ENCODE measurements around the gene SRP68. TPM values are rescaled to one million over a fixed set of nuclear protein-coding genes. Genes with fewer than 3 reads are reported as not detected.

The SRP68 gene
- polyA plus RNA-seq, 5 donors = 92.3 to 111 (median 101) TPM

GRCh38 chr17:76000755-76001521 is 71.4 kb downstream of the SRP68 start, which contains the start of gene CDK3:
Gene CDK3, plus strand, starts transcription at chr17:76000855. Its CDS starts 571 bp downstream, at chr17:76001426.
- no peak for DNase-seq

- DNase-seq = no peak
These were observed 72.1 kb downstream of the SRP68 start for GRCh38 chr17:76000016-76000754.

GRCh38 chr17:75998327-75998795 is 74.0 kb downstream of the SRP68 start:
- DNase-seq = no peak

GRCh38 chr17:75996665-75997590 is 75.4 kb downstream of the SRP68 start:
- no peak for DNase-seq

GRCh38 chr17:75995385-75995925 is 76.9 kb downstream of the SRP68 start:
- DNase-seq = no peak

- no peak for DNase-seq
These were observed 77.4 kb downstream of the SRP68 start for GRCh38 chr17:75994802-75995370.

GRCh38 chr17:75991396-75991795 is 80.9 kb downstream of the SRP68 start:
- no peak for DNase-seq

Other genes starting within 250 kb of the SRP68 start
- 10 to 100 TPM; 20.7 to 43.6 (median 37.8) TPM for gene UNC13D, start 228.1 kb downstream of the SRP68 start, polyA plus RNA-seq (ENCODE audit: insufficient read depth in 1 of 5, insufficient read length in 5 of 5, low replicate concordance in 1 of 5)
- 10 to 100 TPM; 53.7 to 77.3 (median 74.1) TPM for gene WBP2, start 217.2 kb downstream of the SRP68 start, polyA plus RNA-seq (ENCODE audit: insufficient read depth in 1 of 5, insufficient read length in 5 of 5, low replicate concordance in 1 of 5)
- gene TRIM47, start 193.9 kb downstream of the SRP68 start, polyA plus RNA-seq (ENCODE audit: insufficient read depth in 1 of 5, insufficient read length in 5 of 5, low replicate concordance in 1 of 5) = 10 to 100 TPM; 13.0 to 26.4 (median 15.9) TPM
- 10 to 100 TPM; 12.8 to 26.7 (median 20.8) TPM for gene TRIM65, start 175.6 kb downstream of the SRP68 start, polyA plus RNA-seq (ENCODE audit: insufficient read depth in 1 of 5, insufficient read length in 5 of 5, low replicate concordance in 1 of 5)
- gene MRPL38, start 167.6 kb downstream of the SRP68 start, polyA plus RNA-seq (ENCODE audit: insufficient read depth in 1 of 5, insufficient read length in 5 of 5, low replicate concordance in 1 of 5) = 10 to 100 TPM; 51.8 to 92.4 (median 73.1) TPM
- 1 to 10 TPM; 6.6 to 9.6 (median 7.9) TPM for gene FBF1, start 131.5 kb downstream of the SRP68 start, polyA plus RNA-seq (ENCODE audit: insufficient read depth in 1 of 5, insufficient read length in 5 of 5, low replicate concordance in 1 of 5)
- 10 to 100 TPM; 22.9 to 36.6 (median 27.1) TPM for gene ACOX1, start 93.4 kb downstream of the SRP68 start, polyA plus RNA-seq (ENCODE audit: insufficient read depth in 1 of 5, insufficient read length in 5 of 5, low replicate concordance in 1 of 5)
- gene TEN1, start 93.3 kb downstream of the SRP68 start, polyA plus RNA-seq (ENCODE audit: insufficient read depth in 1 of 5, insufficient read length in 5 of 5, low replicate concordance in 1 of 5) = 10 to 100 TPM; 21.9 to 34.8 (median 27.5) TPM
- 10 to 100 TPM; 12.7 to 23.1 (median 18.4) TPM for gene CDK3, start 71.7 kb downstream of the SRP68 start, polyA plus RNA-seq (ENCODE audit: insufficient read depth in 1 of 5, insufficient read length in 5 of 5, low replicate concordance in 1 of 5)
- gene EVPL, start 45.2 kb downstream of the SRP68 start, polyA plus RNA-seq (ENCODE audit: insufficient read depth in 1 of 5, insufficient read length in 5 of 5, low replicate concordance in 1 of 5) = 10 to 100 TPM; 15.8 to 47.5 (median 43.8) TPM
- under 1 TPM in 2 of 5 donors, not detected in 3; 0.10 to 0.27 TPM for gene GALR2, start 2.3 kb upstream of the SRP68 start, polyA plus RNA-seq (ENCODE audit: insufficient read depth in 1 of 5, insufficient read length in 5 of 5, low replicate concordance in 1 of 5)
- 10 to 100 TPM in 3 of 5 donors, 1 to 10 TPM in 2; 4.1 to 22.2 (median 16.1) TPM for gene ZACN, start 6.7 kb upstream of the SRP68 start, polyA plus RNA-seq (ENCODE audit: insufficient read depth in 1 of 5, insufficient read length in 5 of 5, low replicate concordance in 1 of 5)
- 100 to 1,000 TPM; 152 to 171 (median 166) TPM for gene EXOC7, start 31.3 kb upstream of the SRP68 start, polyA plus RNA-seq (ENCODE audit: insufficient read depth in 1 of 5, insufficient read length in 5 of 5, low replicate concordance in 1 of 5)
- gene FOXJ1, start 68.7 kb upstream of the SRP68 start, polyA plus RNA-seq (ENCODE audit: insufficient read depth in 1 of 5, insufficient read length in 5 of 5, low replicate concordance in 1 of 5) = 10 to 100 TPM; 13.5 to 33.9 (median 20.6) TPM
- gene RNF157, start 168.0 kb upstream of the SRP68 start, polyA plus RNA-seq (ENCODE audit: insufficient read depth in 1 of 5, insufficient read length in 5 of 5, low replicate concordance in 1 of 5) = 10 to 100 TPM in 1 of 5 donors, 1 to 10 TPM in 4; 7.5 to 11.1 (median 8.6) TPM
- gene UBALD2, start 192.8 kb upstream of the SRP68 start, polyA plus RNA-seq (ENCODE audit: insufficient read depth in 1 of 5, insufficient read length in 5 of 5, low replicate concordance in 1 of 5) = 10 to 100 TPM; 20.4 to 47.9 (median 25.2) TPM
- gene QRICH2, start 235.8 kb upstream of the SRP68 start, polyA plus RNA-seq (ENCODE audit: insufficient read depth in 1 of 5, insufficient read length in 5 of 5, low replicate concordance in 1 of 5) = 10 to 100 TPM in 1 of 5 donors, 1 to 10 TPM in 4; 5.0 to 10.2 (median 6.2) TPM

All from right lung (tissue), 5 donors.